ENCODE measurements around the gene CAMSAP2. TPM values are rescaled to one million over a fixed set of nuclear protein-coding genes. Genes with fewer than 3 reads are reported as not detected.
"Not testable (repeated sequence)": the region's sequence is repeated elsewhere in the genome, so short reads cannot be mapped to it uniquely, and the experiment has no call there.

The CAMSAP2 gene
- total RNA-seq, 1 donor from 2014 or later: 37.5 TPM

DNA sequence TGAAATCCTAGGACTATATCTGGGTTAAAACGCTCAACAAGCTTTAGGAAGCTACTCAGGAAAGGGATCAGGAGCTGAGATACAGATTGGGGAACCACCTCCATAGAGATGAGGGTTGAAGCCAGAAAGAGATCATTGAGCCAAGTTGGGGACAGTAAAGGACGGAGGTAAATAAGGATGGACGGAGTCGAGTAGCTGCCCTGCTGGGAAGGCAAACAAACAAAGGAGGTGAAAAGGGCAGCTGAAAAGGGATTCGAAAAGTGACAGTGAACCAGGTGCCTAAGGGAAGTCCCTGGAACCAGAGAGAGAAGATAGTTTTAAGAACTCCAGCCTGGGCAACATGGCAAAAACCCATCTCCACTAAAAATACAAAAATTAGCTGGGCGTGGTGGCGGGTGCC, 6.3 kb upstream of the CAMSAP2 start:
- DNase-seq: no peak
- intact Hi-C loops (cut with DNase I): no loop called here
- ATAC-seq (ENCODE audit: poor library complexity): no peak

DNA sequence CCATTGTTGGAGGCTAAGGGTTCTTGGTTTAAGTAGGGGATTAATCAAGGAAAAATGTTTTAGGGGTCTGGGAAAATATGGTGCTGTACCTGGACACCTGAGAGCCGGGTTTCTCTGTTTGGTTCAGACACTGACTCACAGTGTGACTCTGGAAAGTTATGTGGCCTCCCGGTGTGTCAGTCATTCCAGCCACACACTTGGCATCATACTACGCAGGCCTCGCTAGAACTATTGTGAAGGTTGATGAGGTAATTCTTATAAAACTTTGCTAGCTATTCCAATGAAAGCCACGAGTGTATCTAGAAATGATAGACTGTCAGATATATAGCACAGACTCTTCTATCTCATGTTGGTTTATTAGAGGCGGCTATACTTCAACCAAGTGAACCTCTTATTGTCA, 4.8 kb upstream of the CAMSAP2 start:
- ATAC-seq (ENCODE audit: poor library complexity) (no peak), DNase-seq (no peak)
- intact Hi-C loops (cut with DNase I): no loop called here

DNA sequence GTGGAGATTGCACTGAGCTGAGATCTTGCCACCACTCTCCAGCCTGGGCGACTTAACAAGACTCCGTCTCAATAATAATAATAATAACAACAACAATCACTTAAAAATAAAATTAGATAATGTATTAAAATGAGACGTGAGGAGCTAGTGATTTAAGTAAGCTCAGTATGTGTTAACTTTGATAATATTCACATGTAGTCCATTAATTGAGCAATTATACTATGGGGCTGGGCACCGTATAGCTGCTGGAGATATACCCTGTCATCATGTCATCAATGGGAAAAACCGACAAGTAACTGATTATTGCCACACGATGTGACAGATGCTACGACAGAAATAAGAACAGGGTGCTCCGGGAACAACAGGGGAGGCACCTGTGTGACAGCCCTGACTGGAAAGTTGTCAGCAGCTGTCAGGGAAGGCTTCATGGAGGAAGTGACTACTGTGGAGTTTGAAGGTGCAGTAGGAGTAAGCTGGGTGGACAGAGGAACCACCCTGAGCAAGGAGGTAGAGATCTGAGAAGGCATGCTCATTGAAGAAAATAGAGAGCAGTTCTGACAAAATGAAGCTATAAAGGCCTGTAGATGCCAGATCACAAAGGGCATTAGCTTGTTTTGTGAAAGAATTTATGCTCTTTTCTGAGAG, 924 bp upstream of the CAMSAP2 start:
- intact Hi-C loops (cut with DNase I): loop anchor here (5.0 kb wide), 1 partner anchor 65 kb away; no protein-coding TSS in a partner anchor
- ATAC-seq (ENCODE audit: poor library complexity) (no peak), DNase-seq (no peak)

DNA sequence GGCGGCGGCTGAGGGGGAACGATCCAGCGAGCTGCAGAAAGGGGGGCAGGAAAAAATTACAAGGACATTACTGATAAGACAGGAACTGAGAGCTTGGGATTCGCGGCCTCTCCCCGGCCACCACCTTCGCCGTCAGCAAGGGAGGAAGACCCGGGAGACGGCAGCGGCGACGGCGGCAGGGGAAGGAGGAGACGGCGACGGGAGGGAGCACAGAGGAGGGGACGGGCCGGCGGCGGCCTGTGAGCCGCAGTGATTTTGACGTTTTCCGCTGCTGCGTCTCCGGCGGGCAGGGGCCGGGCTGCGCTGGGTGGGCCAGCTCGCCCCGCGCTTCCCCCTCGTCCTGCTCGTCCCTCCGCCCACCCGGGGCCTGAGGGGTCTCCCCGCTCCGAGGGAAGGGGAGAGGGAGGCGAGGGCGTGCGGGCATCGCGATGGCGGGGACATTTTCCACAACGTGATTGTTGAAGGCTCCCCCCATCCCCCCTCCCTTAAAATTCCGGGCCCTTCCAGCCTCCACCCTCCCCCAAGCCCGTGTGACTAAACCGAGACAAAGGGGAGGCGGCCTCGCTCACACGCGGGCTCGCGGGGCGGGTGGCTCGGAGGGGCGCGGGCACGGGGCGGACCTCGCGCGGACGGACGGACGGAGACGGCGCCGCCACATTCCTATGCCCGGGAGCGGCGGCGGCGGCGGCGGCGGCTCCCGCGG, 407 bp downstream of the CAMSAP2 start:
- intact Hi-C loops (cut with DNase I): loop anchor here (5.0 kb wide), 1 partner anchor 67 kb away; no protein-coding TSS in a partner anchor
- DNase-seq: peak; percentile 88
- peak; percentile 91 for ATAC-seq (ENCODE audit: poor library complexity)

DNA sequence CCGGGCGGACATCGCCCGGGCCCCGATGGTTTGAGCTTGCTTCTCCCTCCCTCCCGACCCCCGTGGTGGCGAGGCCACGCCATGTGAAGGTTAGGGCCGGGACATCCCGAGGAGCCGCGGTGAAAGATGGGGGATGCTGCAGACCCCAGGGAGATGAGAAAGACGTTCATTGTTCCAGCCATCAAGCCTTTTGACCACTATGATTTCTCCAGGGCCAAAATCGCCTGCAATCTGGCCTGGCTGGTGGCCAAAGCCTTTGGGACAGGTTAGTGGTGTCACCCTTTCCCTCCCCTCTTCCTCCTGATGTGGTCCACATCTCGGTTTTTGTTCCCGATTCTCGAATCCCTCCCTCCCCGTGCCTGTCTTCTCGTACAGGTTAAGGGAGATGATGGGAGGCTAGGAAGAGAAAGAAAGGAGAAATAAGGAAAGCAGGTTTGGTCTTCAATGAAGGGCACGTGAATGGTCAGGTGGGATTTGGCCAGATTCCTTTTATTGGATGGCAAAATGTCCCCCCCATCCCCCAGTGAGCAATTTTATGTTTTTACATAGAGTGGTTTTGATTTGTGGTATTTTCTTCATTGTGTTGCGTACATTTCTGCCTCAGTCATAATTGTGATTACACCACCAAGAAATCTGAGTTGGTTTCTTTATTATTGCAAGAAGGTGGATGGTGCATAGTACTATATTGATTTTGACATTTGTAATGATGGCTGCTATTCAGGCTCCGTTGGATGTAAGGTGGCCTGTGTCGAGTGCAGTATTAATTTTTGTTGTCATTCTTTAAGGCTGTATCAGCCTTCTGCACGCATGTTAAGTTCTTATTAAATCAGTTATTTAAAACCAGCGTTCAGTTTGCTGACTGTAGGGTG, 1.2 kb downstream of the CAMSAP2 start:
- ATAC-seq (ENCODE audit: poor library complexity) (no peak), DNase-seq (peak; percentile 57)
- intact Hi-C loops (cut with DNase I): loop anchor here (5.0 kb wide), 1 partner anchor 68 kb away; no protein-coding TSS in a partner anchor

DNA sequence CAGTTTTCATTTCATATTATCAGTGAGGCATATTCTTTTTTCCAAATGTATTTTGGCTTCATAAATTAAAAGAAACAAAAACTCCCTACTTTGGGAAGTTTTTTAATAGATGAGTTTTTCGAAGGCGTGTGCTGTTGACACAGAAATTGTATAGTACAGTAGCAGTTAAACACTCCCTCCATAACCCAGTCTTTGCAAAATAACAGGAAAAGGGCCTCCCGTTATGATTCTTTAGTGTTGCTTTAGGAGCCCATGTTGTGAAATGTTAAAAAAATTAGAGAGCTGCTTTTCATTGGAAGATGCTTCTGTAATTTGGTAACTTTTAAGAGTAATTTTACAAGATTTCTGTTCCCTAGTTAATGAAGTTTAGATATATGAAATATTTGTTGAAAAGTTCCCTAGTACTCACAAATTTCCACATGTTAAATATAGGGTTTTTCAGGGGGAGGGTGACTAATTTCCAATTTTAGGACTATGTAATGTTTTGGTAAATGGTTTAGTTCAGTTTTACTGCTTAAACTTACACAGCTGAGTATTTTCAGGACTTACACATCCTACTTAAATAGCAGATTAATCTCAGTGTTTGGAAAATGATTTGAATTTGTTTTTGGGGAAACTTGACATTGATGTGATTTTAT, 2.0 kb downstream of the CAMSAP2 start:
- DNase-seq: no peak
- intact Hi-C loops (cut with DNase I): no loop called here
- ATAC-seq (ENCODE audit: poor library complexity): no peak

DNA sequence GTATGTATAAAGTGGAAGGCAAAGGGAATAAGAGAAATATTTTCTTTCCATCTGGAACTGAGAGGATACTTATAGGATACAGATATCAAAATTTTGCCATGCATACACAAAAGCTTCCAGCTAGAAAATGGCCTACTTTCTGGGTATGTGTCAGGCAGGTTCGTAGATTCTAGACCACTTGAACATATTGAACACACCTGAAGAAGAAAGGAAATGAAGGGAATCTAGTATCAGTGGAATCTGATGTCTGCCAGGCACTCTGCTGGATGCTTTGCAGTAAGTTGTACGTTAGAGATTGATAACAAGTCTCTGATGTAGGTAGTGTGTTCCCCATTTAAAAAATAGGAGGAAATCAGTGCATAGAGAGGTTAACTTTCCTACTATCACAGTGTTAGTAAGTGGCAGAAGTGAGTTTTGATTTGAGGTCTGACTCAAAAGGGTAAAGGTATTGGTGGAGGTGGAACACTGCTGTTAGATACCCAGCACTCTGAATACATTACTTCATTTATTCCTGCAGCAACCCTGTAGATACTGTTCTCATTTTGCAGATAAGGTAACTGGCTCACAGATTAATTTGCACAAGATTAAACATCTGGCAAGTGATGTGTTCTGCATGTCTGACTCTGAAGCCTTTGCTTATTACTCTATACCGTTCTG, 3.0 kb downstream of the CAMSAP2 start:
- ATAC-seq (ENCODE audit: poor library complexity): no peak
- intact Hi-C loops (cut with DNase I): no loop called here
- no peak for DNase-seq

DNA sequence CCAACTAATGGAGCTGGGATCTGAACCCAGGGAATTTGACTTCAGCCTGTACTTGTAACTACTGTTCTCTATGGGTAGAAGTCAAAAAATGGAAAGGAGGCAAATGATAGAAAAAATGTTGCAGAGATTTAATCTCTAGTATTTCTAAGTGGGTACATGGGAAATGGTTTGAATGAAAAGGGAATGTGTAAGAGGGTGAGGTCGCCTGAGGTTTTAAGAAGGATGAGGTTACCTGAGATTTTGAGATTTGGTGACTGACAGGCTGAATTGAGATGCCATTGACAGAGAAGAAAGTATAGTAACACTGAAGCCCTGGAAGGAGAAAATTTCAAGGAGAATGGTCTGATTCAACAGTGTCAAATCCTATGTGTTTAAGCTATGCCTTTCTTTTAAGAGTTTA, 5.5 kb downstream of the CAMSAP2 start:
- ATAC-seq (ENCODE audit: poor library complexity): no peak
- intact Hi-C loops (cut with DNase I): no loop called here
- no peak for DNase-seq

DNA sequence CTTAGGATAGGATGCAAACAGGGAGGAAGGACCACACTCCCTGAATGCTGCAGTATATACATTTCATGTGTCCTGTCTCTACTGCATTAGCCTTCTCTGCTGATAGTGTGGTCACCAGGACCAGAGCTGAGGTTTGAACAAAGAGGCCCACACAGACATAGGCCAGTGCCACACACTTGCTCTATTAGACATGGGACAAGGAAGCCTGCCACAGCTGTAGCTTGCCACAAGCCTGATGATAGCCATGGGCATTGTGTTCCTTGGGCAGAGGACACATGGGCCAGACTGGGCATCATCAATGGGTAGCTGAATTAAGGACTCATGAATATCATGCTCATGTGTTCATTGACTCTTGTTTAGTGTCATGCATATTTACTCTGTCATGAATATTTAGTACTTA, 10.4 kb downstream of the CAMSAP2 start:
- ATAC-seq (ENCODE audit: poor library complexity) (no peak), DNase-seq (no peak)
- intact Hi-C loops (cut with DNase I): no loop called here

DNA sequence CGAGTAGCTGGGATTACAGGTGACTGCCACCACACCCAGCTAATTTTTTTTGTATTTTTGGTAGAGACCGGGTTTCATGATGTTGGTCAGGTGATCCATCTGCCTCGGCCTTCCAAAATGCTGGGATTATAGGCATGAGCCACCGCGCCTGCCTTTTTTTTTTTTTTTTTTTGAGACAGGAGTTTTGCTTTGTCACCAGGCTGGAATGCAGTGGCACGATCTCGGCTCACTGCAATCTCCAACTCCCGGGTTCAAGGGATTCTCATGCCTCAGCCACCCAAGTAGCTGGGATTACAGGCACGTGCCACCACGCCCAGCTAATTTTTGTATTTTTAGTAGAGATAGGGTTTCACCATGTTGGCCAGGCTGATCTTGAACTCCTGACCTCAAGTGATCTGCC, 12.1 kb downstream of the CAMSAP2 start:
- ATAC-seq (ENCODE audit: poor library complexity); intact Hi-C loops (cut with DNase I); DNase-seq: not testable (repeated sequence)

DNA sequence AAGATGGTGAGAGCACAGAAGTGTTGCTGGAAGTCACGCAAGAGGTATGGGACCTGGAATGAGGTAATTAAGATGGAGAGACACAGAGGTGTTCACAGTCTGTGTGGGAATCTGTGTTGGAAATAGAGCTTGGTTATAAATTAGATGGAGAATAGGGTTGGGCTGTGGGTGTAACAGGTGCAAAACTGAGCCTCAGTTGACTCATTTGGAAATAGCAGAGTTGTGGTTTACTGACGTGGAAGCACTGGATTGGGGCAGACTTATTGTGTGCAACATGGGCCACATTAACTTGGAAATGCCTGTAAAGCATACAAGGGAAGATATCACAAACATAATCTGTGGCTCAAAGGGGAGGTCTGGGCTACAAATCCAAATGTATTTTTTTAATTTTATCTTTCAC, 13.0 kb downstream of the CAMSAP2 start:
- intact Hi-C loops (cut with DNase I): no loop called here
- no peak for ATAC-seq (ENCODE audit: poor library complexity)

DNA sequence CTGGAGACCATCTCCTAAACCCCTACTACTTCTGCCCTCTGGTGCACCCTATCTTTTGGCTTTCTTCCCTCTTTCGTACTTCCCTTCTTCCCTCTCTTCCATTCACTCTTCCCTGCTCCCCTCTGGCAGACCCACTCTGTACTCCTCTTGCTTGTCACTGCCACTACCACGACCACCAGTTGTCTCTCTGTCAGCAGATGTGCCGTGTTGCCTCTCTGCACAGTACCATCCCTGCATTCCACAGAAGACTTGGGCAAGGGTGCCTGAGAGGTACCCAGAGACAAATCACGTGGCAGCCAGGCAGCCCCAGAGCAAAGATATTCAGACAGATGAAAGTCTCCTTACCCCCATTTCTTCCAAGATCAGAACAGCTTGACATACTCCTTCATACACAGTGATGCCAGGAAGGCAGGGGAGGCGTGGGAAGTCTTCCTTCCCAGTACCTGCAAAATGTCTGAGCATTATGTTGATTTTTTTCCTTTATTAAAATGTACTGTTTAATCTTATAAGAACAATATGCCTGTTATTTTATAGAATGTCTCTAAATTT, 15.0 kb downstream of the CAMSAP2 start:
- intact Hi-C loops (cut with DNase I): no loop called here
- DNase-seq: no peak
- no peak for ATAC-seq (ENCODE audit: poor library complexity)

More for the DNA sequence above, 13.0 kb downstream of the CAMSAP2 start:
- no peak for DNase-seq

DNA sequence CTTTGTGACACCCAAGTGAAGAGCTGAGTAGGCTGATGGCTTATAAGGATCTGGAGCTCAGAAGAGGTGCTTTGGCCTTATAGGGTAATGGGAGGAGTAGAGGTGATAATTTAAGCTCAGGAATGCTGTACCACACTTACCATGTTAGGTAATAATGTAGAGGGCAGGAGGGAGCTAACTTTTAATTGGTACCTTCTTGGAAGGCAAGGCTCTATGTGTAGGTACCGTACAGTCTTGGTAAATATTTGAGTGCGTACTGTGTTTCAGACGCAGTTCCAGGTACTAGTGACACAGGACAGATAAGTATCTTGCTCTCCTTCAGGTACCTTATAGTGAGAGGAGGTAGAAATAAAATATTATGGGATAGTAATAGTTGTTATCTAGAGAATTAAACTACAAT, 16.8 kb downstream of the CAMSAP2 start:
- ATAC-seq (ENCODE audit: poor library complexity) (no peak), DNase-seq (no peak)
- intact Hi-C loops (cut with DNase I): no loop called here

DNA sequence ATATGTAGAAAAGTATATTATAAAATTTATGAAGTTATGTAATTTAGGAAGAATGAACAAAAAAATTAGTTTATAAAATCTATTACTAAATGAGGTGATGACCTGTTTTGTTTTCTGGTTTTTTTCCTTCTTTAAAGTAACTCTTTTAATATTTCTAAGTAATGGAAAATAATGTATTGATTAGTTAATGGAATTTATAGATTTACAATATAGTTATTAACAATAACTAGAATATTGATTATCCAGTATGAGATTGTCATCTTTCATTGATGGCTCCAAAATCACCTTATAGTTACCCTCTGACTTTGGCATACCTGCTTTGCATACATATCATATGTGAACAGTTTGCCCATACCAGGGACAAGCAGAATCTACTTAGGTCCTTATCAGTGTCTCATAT, 23.4 kb downstream of the CAMSAP2 start:
- DNase-seq (no peak), ATAC-seq (ENCODE audit: poor library complexity) (no peak)
- intact Hi-C loops (cut with DNase I): no loop called here

DNA sequence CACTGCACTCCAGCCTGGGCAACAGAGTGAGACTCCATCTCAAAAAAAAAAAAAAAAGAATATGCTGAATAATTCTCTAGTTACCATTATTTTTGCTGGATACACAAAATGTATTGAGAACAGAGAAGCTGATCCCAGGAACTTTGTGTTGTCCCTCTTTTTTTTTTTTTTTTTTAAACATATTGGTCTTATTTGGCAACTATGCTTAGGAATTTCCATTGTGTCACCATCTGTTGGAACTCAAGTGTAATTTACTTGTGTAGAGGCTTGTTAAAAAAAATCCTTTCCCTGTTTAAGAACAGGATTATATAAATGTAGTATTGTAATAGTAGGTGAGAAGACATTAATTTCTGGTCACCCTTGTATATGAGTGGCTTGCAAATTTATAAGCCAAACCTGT, 28.6 kb downstream of the CAMSAP2 start:
- ATAC-seq (ENCODE audit: poor library complexity): no peak
- intact Hi-C loops (cut with DNase I): no loop called here
- no peak for DNase-seq

DNA sequence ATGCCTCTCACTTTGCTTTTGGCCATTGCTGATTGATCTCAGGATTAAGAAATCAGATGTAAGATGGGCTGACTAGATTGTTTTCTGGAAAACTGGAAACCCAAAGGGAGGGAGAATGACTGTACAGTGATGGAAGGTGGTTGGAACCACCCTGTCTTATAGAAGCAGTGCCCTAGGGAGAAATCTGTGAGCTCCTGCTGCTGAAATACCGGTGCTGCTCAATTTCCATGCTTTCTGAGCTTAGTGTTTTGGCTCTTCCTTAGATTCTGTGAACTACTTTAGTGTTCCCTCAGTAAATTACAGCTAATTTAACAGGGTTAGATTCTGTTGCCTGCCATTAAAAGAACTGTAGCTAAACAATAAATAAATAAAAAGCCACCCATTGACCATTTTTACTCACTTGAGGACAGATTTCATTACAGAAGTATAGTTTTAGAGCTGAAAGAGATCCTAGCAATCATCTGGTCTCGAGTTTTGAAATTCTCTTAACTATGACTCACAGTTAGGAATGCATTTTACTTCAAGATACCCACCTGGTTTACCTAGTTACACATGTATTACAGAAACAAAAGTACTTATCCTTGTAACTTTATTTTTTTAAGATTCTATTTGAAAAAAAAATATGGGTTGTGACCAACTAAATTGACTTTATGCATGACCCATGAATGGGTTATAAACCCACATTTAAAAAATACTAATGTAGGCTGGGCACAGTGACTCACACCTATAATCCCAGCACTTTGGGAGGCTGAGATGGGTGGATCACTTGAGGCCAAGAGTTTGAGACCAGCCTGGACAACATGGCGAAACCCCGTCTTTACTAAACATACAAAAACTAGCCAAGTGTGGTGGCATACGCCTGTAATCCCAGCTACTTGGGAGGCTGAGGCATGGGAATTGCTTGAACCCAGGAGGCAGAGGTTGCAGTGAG, 33.2 kb downstream of the CAMSAP2 start:
- DNase-seq: no peak
- intact Hi-C loops (cut with DNase I): no loop called here
- no peak for ATAC-seq (ENCODE audit: poor library complexity)

DNA sequence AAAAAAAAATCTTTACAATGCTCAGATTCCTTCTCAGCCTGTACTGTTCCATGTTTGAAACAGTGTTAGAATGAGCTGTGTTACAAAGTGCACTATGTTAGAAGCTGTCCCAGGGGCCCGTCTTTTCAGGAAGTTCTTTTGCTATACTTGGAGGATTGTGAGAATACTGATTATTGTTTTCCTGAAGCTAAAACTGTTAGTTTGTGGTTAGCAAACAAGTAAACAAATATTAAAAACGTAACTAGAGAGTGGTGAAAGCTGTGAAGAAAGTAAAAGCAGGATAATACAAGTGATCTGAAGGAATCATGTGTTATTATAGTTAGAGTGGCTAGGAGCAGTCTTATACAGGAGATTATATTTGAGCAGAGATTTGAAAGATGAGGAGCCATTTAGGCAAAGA, 35.6 kb downstream of the CAMSAP2 start:
- ATAC-seq (ENCODE audit: poor library complexity): no peak
- intact Hi-C loops (cut with DNase I): no loop called here

More for the DNA sequence above, 35.6 kb downstream of the CAMSAP2 start:
- no peak for DNase-seq
